ENCODE results near the gene FRAS1.
"Not testable (repeated sequence)": the region's sequence is repeated elsewhere in the genome, so short reads cannot be mapped to it uniquely, and the experiment has no call there.

The FRAS1 gene

GRCh38 chr4:78057135-78057599, at the start of gene FRAS1:
FRAS1 (plus strand) TSS chr4:78057323; CDS start chr4:78058010, 687 bp downstream.
- DNase-seq (ENCODE audit: low read depth in 2 of 2), result no peak

GRCh38 chr4:78011003-78011402, 46.1 kb upstream of the FRAS1 start:
- not testable (repeated sequence) for DNase-seq (ENCODE audit: low read depth in 2 of 2)

- DNase-seq (ENCODE audit: low read depth in 2 of 2), result no peak
These were observed 41.9 kb upstream of the FRAS1 start for GRCh38 chr4:78014889-78015886.

GRCh38 chr4:78018271-78019049, 38.7 kb upstream of the FRAS1 start:
- DNase-seq (ENCODE audit: low read depth in 2 of 2), result no peak

GRCh38 chr4:78019414-78019813, 37.7 kb upstream of the FRAS1 start:
- no peak for DNase-seq (ENCODE audit: low read depth in 2 of 2)

- no peak for DNase-seq (ENCODE audit: low read depth in 2 of 2)
These were observed 36.4 kb upstream of the FRAS1 start for GRCh38 chr4:78020677-78021076.

- DNase-seq (ENCODE audit: low read depth in 2 of 2), result no peak
These were observed 34.6 kb upstream of the FRAS1 start for GRCh38 chr4:78022517-78022916.

GRCh38 chr4:78024085-78024484, 33.0 kb upstream of the FRAS1 start:
- no peak for DNase-seq (ENCODE audit: low read depth in 2 of 2)

- DNase-seq (ENCODE audit: low read depth in 2 of 2), result no peak
These were observed 32.5 kb upstream of the FRAS1 start for GRCh38 chr4:78024576-78025091.

GRCh38 chr4:78031417-78031950, 25.6 kb upstream of the FRAS1 start:
- no peak for DNase-seq (ENCODE audit: low read depth in 2 of 2)

GRCh38 chr4:78032446-78032845, 24.7 kb upstream of the FRAS1 start:
- no peak for DNase-seq (ENCODE audit: low read depth in 2 of 2)

- DNase-seq (ENCODE audit: low read depth in 2 of 2), result no peak
These were observed 24.2 kb upstream of the FRAS1 start for GRCh38 chr4:78032929-78033328.

- no peak for DNase-seq (ENCODE audit: low read depth in 2 of 2)
These were observed 23.3 kb upstream of the FRAS1 start for GRCh38 chr4:78033861-78034260.

- no peak for DNase-seq (ENCODE audit: low read depth in 2 of 2)
These were observed 18.4 kb upstream of the FRAS1 start for GRCh38 chr4:78038704-78039103.

- DNase-seq (ENCODE audit: low read depth in 2 of 2), result no peak
These were observed 17.4 kb upstream of the FRAS1 start for GRCh38 chr4:78039678-78040077.

GRCh38 chr4:78040431-78040830, 16.7 kb upstream of the FRAS1 start:
- DNase-seq (ENCODE audit: low read depth in 2 of 2), result no peak

- DNase-seq (ENCODE audit: low read depth in 2 of 2), result no peak
These were observed 9.8 kb upstream of the FRAS1 start for GRCh38 chr4:78047366-78047765.

- DNase-seq (ENCODE audit: low read depth in 2 of 2), result no peak
These were observed 626 bp upstream of the FRAS1 start for GRCh38 chr4:78056265-78057129.

- DNase-seq (ENCODE audit: low read depth in 2 of 2), result no peak
These were observed 752 bp downstream of the FRAS1 start for GRCh38 chr4:78057600-78058550.
